GM19025 (cell line): ENCODE data around the gene OTUD3.
"Not testable (repeated sequence)": the region's sequence is repeated elsewhere in the genome, so short reads cannot be mapped to it uniquely, and the experiment has no call there.

ENCODE experiments used
- ATAC-seq: cut with Tn5 transposase; IDR thresholded peaks from one replicate; pipeline ENCODE4 v1.9.1; 2021; ENCODE audit warnings: mild to moderate bottlenecking, low read depth, moderate library complexity; ENCODE audit not compliant: unreplicated experiment

The OTUD3 gene

GRCh38 chr1:19866758-19867157, 15.4 kb upstream of the OTUD3 start:
- ATAC-seq = no peak

- not testable (repeated sequence) for ATAC-seq
Measured at GRCh38 chr1:19868575-19868974, 13.6 kb upstream of the OTUD3 start.

DNA sequence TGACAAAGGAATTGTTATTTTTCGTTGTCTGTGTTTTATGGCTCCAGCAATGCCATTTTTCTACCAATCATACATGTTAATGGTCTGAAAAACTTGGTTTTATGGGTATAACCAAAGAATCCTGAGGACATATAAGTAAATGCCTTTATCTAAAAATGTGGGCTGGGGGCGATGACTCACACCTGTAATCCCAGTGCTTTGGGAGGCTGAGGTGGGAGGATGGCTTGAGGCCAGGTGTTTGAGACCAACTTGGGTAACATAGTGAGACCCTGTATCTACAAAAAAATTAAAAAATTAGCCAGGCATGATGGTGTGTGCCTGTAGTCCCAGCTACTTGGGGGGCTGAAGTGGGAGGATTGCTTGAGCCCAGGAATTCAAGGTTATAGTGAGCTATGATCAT, 12.7 kb upstream of the OTUD3 start:
- ATAC-seq = not testable (repeated sequence)

DNA sequence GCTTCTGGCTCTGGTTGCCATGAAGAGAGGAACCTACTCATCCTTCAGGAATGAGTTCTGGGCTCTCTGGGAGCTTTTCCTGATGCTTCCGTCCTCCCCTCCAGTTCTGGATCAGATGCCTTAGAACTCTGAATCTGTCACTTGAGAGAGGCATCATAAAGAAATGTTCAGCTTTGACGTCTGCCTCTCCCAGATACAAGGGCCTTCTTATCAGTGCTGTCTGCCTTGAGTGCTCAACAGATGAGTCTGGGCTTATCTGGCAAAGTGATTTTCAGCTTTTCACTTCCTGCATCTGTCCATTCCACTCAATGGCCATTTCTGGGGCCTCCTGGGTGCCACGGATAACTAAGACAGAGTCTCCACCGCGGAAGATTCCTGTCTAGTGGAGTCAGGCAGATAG, 12.3 kb upstream of the OTUD3 start:
- ATAC-seq = no peak

GRCh38 chr1:19872190-19872589, 10.0 kb upstream of the OTUD3 start:
- no peak for ATAC-seq

DNA sequence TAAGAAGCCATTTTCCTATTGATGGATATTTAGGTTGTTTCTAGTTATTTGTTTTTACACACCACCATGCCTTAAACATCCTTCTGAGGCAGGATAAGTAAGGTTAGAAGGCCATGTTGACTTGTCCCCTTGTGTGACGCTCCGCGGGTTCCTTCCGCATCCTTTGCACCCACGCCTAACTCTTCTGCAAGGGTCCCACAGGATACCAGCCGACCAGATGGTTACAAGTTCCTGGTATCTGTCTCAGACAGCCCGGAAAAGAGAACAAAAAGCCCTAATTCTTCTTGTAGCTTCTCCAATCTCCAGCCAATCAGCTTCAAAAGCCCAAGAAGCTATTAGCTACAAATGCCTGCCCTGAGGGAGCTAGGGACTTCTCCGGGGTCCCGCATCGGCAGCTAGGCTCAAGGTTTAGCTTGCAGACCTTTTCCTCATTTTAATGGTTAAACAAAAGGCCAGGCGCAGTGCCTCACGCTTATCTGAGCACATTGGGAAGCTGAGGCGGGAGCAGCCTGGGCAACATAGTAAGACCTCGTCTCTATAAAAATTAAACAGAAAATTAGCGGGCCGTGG, 4.9 kb upstream of the OTUD3 start:
- no peak for ATAC-seq

DNA sequence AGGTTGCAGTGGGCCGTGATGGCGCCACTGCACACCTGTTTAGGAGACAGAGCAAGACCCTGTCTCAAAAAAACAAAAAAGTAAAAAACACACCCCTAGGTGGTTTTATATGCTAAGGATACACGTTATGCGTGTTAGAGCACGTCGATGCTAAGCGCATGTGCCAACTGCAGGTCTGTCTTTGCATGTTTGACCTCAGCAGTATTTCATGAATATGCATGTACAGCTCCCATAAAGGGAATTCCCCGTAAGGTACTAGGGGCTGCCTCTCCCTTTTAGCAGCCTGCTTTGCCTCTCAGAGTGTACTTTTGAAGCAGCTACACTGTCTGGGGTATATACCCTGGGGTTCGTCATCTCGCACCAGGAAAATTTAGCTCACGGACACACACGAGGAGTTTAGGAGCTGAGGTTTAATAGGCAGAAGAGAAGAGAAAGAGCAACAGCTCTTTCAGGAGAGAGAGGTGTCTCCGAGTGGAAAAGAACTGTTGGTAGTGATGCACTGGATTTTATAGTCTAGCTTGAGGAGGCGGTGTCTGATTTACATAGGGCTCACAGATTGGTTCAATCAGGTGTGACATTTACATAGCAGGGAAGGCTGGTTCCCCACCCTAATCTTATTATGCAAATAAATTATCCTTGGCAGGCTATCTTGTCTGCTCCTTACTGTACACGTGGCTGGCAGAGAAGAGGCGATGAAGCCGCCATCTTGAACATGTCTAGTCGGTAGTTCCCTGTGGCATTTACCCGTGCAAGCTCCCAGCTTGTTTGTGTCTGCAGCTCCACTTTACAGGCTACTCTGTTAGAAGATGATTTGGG, 4.2 kb upstream of the OTUD3 start:
- no peak for ATAC-seq

- no peak for ATAC-seq
Measured at GRCh38 chr1:19878637-19878985, 3.6 kb upstream of the OTUD3 start.

DNA sequence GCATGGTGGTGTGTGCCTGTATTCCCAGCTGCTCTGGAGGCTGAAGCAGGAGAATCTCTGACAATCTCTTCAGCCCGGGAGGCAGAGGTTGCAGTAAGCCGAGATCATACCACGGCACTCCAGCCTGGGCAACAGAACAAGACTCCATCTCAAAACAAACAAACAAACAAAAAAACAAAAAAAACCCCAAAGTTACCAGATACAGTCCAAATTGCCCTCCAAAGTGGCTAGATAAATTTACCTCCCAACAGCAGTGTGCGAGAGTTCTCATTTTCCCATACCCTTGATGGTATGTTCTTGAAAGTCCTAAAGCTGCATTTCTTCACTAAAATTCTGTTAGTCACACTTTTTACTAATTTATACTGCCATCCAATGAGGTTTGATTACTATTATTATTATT, 3.0 kb upstream of the OTUD3 start:
- no peak for ATAC-seq

GRCh38 chr1:19879661-19880060, 2.5 kb upstream of the OTUD3 start:
- ATAC-seq = no peak

DNA sequence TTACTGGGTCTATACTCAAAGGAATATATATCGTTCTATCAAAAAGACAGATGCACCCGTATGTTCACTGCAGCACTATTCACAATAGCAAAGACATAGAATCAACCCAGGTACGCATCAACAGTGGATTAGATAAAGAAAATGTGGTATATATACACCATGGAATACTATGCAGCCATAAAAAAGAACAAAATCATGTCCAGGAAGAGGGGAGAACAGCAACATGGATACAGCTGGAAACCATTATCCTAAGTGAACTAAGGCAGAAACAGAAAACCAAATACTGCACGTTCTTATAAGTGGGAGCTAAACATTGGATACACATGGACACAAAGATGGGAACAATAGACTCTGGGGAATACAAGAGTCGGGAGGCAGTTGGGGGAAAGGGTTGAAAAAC, 1.4 kb upstream of the OTUD3 start:
- not testable (repeated sequence) for ATAC-seq

GRCh38 chr1:19884312-19884711, 2.1 kb downstream of the OTUD3 start:
- ATAC-seq = no peak

DNA sequence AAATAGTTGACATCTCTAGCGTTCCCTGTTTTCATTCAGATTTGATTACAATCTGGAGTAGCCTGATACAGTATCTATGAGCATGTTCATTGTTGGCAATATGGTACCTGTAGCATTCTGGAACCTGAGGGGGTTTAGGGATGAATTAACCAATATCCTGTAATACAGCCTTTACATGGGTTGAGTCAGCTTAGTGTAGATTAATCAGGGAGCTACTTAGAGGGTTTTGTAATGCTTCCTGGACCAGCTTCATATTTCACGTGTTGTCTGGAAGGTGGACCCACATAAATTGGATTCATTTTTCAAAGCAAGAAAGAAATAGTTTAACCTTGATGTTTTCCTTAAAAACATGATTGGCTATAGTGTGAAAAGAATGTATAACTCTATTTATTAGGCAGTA, 3.6 kb downstream of the OTUD3 start:
- no peak for ATAC-seq

DNA sequence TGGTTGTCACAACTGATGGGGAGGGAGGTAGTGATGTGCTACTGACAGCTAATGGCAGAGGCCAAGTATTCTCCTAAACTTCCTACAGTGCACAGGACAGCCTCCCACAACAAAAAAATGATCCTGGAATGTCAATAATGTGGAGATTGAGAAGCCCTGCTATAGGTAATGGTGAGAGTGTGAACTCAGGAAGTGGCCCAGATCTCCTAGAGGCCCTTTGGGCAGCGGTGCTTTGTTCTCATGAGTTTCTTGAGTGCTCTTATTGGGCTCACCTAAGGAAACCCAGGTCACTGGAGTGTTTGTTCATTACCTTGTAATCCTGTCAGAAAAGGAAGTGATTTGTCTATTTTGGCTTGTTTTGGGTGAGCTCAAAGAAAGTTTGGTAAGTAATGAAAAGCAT, 5.9 kb downstream of the OTUD3 start:
- ATAC-seq = no peak

DNA sequence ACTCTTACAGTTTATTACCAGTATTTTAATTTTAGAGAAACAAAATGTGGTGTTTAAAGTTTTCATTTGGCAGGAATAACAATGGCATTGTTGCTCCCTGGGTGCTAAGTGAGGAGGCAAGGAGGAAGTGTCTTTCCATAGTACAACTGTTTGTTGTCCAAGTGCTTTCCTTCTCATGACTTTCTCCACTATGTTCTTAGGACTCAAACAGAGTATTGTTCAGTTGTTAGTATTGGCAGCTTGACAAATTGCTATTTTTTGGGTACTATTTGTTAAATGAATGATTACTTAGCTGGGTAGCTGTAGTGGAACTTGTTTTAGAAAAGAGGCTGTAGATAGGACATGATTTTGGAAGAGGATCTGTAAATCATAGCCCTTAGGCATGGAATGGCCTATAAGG, 7.5 kb downstream of the OTUD3 start:
- no peak for ATAC-seq

DNA sequence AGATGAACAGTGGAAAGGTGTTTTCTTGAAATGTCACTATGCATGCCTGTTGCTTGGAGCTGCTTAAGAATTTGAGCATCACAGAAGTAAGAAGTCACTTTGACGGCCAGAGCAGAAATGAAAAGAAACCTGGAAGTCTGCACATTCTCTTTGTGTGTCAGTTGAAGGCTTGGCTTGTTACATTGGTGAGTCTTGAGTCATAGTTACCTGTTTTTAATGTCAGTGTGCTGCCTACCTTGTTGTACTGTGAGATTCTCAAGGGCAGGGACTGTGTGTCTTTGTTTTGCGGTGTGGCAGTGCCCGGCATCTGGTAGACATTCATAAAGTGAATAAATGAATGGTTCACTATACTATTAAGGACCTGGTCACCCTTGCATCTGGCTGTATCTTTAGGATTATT, 9.9 kb downstream of the OTUD3 start:
- ATAC-seq = no peak

DNA sequence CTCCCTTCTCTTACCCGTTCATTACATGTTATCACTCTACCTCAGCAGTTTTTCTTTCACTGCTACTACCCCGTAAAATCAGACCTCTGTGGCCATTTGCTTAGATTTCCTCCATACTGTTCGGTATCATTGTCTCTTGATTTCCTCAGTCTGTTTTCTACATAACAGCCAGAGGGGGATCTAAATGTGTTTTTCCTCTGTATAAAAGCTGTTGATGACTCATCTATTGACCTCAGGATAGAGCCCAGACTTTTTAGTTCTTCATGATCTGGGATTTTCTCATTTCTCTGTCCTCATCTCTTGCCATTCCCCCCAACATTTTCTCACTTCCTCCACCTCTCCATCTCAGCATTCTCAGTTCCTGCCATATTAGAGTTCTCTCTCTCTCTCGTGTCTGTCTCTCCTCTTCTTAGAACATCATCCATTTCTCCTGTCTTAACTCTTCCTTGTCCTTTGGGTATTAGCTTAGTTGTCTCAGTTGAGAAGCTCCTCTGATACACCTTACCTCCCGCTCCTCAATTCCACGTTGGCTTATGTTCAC, 10.5 kb downstream of the OTUD3 start:
- ATAC-seq = no peak

- ATAC-seq = no peak
Measured at GRCh38 chr1:19893687-19894086, 11.5 kb downstream of the OTUD3 start.

DNA sequence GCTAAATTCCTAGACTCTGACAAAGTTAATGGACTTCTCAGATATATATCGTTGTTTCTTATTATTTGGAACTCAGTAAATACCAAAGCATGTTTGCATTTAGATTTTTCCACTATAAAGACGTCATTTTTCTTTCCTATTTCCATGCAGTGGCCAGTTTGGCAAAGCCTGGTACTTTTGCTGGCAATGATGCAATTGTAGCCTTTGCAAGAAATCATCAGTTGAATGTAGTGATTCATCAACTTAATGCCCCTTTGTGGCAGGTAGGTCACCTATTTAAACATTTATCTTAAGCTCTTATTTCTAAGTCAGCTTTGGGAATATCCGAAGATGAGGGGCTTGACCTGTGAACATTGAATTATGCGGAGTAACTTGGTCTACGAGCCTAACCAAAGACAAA, 12.0 kb downstream of the OTUD3 start:
- no peak for ATAC-seq

GRCh38 chr1:19901653-19902052, 19.5 kb downstream of the OTUD3 start:
- ATAC-seq = no peak

DNA sequence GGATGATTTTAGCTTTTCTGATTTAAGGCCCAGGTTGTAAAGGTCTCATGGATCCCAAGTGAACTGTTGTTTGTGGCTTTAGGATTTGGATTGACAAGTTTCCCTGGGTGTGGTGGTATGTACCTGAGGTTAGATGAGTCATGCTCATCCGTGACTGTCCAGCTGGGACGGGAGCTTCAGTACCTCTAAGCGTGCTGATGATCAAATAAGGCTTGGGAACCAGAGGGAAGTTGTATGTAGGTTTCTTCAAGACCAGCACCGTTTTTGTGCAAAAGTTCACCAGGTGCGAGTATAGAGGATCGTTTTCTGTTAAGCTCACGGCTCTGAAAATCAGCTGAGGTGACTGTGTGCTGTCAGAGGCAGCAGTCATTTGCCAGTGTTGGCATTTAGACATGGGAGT, 21.4 kb downstream of the OTUD3 start:
- no peak for ATAC-seq

- ATAC-seq = no peak
Measured at GRCh38 chr1:19907456-19907855, 25.3 kb downstream of the OTUD3 start.
